Germinal center (tissue), 1 donor: ENCODE data around the gene NPPA.

Source experiments
- DNase-seq: peaks from one replicate; pipeline ENCODE4 v3.0.0; 2012; ENCODE audit warnings: mixed read lengths, low spot score

NPPA gene

DNA sequence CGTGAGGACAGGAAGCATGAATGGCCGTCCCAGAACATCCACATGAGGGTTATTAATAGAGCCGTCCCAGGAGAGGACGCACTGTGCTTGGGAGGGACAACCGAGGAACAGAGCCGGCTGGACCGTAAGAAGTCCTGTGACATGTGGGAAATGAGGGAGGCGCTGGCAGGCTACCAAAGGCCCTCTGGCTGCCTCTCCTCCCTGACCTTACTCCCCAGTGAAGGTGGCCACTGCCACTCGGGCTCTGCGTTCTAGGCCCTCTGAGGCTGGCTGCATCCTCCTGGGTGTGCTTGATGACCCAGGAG, 26.6 kb upstream of the NPPA start:
- no peak for DNase-seq

DNA sequence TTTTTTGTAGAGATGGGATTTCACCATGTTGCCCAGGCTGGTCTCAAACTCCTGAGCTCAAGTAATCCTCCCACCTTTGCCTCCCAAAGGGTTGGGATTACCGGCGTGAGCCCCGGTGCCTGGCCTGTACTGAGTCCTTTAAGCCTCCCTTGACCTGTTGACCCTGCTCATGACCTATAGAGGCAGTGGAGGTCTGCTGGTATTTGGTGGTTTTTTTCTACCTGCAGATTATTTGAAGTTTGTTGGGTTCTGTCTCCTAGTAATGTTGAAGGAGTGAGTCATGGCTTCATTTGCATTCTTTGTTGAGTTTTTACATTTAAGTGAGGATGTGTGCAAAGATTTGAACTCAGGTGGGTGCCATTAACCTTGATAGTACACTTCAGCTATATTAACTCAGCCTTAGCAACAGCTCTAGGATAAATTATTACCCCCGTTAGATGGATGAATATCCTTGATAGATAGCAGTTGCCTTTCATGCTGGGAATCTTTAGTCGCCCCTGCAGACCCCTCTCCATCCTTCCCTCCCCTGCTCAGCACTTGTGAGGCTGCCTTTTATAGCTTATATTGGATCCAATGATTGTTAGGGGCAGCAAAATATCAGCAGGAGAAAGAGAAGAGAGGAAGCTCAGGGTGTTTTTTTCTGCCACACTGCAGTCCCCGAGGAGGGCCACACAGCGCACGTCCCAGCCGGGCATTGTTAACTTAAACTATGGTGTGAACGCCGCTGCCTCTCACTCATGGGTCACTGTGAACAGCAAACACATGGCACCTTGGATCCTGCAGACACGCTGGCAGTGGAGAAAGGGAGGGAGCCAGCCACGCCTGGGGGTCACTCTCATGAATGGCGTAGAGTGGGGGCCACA, 26.0 kb upstream of the NPPA start:
- DNase-seq, result no peak

DNA sequence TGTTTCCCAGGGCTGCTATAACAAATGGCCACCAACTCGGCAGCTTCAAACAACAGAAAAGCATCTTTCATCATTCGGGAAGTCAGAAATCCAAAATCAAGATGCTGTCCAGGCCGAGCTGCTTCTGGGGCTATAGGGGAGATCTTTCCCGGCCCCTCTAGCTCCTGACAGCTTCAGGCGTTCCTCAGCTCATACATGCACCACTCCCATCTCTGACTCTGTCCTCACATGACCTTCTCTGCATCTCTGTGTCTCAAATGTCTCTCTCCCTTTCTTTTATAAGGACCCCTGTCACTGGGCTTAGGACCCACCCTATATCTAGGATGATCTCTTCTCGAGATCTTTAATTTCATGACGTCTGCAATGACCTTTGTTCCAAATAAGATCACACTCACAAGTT, 25.0 kb upstream of the NPPA start:
- DNase-seq, result no peak

DNA sequence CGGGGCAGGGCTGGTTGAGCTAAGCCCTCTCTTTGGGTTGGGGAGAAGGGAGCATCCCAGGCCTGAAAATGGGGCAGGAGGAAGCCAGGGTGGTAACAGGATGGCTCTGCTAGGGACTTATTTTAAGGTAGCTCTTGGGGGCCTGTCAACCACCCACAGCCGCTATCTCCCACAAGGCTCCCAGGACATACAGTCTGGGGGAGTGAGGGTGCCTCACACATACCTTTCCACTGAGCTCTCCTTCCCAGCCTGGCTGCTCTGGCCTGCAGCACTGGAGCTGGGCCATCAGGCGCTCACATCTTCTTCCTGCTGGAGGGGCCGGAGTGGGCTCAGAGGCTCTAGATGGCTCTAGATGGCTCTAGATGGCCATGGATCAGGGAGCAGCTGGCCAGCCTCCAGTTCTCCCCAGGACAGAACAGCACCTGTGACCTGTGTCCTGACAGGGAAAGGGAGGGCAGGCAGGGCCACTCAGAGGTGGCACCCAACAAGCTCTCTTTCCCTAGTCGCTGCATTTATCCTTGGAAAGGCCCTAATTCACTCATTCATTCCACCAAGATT, 22.1 kb upstream of the NPPA start:
- no peak for DNase-seq

GRCh38 chr1:11869104-11869503, 21.5 kb upstream of the NPPA start:
- no peak for DNase-seq

DNA sequence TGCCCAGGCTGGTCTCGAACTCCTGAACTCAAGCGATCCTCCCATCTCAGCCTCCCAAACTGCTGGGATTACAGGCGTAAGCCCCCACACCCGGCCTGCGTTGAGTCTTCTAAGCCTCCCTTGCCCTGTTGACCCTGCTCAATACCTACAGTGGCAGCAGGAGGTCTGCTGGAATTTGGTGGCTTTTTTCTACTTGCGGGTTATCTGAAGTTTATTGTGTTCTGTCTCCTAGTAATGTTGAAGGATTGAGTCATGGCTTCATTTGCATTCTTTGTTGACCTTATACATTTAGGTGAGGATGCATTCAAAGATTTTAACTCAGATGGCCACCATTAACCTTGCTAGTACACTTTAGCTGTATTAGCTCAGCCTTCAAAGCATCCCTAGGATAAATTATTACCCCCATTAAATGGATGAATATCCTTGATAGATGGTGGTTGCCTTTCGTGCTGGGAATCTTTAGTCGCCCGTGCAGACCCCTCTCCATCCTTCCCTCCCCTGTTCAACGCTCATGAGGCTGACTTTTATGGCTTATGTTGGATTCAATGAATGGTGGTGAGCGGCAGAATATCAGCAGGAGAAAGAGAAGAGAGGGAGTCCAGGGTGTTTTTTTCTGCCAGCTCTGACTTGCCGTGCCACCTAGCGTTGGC, 20.9 kb upstream of the NPPA start:
- DNase-seq, result no peak

DNA sequence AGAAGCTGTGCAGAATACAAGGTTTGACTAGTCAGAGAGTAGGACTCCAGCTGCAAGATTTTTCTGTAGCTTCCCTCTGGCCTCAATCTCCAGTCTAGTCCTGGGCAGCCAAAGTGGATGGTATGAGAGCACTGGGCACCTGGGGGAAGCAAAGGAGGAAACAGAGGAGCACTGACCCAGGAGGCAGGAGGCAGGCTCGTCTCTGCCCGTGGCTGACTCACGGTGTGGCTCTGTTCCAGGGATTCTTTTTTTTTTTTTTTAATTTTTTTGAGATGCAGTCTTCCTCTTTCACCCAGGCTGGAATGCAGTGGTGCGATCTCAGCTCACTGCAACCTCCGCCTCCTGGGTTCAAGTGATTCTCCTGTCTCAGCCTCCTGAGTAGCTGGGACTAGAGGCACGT, 15.3 kb upstream of the NPPA start:
- DNase-seq, result no peak

- no peak for DNase-seq
Observed at GRCh38 chr1:11860587-11860986, 13.0 kb upstream of the NPPA start.

- no peak for DNase-seq
Observed at GRCh38 chr1:11860083-11860482, 12.5 kb upstream of the NPPA start.

DNA sequence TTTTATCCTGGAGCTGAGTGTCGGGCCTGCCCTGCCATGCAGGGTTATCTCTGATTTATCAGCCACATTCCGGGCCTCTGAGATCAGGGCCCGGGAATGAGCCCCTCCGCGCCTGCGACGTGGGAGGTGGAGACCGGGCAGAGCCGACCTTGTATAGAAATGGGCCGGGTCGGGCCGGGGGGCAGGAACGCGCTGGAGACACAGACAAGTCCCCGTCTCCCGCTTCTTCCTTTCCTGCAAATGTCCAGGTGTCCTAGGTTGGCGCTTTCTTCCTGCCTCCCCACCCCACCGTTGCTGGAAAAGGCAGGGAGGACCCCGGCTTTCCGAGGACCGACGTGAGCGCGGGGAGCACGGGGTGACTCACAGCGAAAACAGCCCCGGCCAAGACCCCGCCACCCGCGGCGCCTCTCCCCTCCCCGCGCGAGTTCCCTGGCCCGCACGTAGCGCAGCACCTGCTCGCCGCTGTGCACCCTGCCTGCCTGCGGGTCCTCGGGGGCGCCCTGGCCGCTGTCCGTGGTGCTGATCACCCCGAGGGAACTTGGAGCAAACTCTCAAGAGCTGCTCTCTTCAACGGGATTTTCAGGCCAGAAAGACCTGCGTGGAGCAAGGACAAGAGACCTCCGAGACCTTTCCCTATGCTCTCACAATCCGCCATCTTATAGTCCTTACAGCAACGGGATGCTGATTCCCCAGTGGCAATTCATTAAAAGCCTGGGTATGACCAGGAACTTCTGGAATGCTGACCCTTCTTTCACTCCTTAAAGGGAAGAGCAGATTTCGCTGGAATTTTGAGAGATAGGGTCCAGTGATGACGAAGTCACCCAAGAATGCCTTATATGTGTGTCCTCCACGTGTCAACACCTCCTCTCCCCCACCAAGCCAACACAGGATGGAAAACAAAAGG, 11.6 kb upstream of the NPPA start:
- DNase-seq, result peak; percentile 86

DNA sequence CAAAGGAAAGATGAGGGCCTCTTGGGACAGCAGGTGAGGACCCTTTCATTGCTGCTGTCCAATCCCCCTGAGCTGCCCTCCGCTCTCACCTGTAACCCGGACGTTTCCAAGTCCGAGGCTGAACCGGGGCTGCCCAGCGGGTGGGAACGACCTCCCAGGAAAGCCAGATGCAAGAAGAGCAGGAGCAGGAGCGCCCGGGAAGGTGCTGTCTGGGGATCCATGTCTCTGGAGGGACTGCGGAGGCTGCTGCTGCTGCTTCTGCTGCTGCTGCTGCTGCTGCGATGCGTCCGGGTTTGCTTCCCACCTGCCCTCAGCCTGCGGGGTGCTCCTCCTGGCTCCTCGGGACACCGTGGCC, 11.0 kb upstream of the NPPA start, which contains the start of gene NPPB:
Gene NPPB (minus strand): TSS at position 333 of the 355 bp plus-strand sequence. CDS start 112 bp downstream, at position 221.
- no peak for DNase-seq

GRCh38 chr1:11858158-11858557, 10.6 kb upstream of the NPPA start:
- DNase-seq, result no peak

DNA sequence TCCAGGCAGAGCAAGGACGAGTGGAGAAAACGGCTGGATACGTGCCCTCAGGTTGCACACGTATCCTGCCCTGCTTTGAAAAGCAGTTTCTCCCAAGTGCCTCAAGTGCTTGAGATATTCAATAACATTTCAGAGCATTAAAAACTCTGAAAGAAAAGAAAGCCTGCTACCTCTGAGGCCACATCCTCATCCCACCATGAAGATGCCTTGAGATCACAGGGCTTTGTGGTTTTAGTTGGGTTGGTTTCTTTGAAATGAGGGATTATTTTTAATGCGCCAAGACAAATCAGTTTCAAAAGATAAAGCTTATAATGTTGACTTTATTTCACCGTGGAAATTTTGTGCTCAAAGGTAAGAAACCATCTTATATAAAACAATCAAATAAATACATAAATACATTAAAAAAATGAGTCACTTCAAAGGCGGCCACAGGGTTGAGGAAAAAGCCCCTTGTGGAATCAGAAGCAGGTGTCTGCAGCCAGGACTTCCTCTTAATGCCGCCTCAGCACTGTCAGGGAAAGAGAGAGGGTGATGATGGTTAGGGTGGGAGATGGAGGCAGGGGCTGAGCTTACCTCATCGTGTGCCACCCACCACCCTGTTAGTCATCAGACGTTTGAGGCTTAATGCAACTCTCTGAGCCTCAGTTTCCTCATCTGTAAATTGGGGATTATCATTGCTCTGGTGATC, 9.7 kb upstream of the NPPA start:
- no peak for DNase-seq

GRCh38 chr1:11856698-11857097, 9.1 kb upstream of the NPPA start:
- no peak for DNase-seq

DNA sequence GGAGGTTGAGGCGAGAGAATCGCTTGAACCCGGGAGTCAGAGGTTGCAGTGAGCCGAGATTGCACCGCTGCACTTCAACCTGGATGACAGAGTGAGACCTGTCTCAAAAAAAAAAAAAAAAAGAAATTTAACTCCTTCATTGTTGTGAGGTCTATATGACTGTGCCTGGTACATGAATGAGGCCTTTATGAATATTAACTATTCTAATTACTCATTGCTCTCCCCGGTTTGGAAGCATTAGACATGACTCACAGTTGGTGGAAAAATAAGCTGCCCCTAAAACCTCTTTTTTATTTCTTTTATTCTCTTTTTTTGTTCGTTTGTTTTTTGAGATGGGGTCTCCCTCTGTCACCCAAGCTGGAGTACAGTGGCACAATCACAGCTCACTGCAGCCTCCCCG, 7.8 kb upstream of the NPPA start:
- DNase-seq, result no peak

DNA sequence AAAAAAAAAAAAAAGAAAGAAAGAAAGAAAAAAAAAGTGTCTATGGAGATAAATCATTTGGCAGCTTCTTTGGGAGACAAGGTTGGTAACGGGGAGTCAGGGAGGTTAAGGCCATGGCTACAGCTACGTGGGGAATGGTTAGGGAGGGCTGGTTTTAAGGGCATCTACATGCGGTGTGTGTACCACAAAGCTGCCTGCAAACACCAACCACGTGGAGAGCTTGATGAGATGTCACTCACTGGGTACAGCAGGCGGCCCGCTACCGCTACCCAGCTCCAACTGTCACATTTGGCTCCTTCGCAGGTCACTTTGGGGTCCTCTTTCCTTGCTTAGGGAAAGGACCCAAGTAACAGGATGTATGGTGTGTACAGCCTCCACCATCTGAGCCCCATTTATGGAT, 6.9 kb upstream of the NPPA start:
- DNase-seq, result no peak

GRCh38 chr1:11851180-11851579, 3.6 kb upstream of the NPPA start:
- no peak for DNase-seq

DNA sequence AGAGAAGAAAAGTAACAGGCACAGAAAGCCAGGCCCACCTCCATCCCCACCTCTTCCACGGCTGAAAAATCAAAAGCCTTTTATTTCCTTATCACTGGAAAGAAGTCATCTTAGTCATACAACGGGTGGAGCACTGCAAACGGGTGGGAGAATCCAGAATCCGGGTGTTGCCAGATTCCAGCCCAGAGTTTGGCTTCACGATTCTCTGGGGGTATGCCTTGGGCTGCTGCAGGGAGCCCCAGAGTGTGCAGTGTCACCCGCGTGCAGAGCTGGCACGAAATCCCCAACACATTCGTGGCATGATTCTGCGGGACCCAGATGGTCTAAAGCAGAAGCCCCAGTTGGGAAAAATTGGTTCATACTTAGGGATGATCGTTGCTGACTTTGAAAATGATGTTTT, 2.6 kb upstream of the NPPA start:
- DNase-seq, result no peak

- DNase-seq, result no peak
Observed at GRCh38 chr1:11848373-11848700, 754 bp upstream of the NPPA start.

DNA sequence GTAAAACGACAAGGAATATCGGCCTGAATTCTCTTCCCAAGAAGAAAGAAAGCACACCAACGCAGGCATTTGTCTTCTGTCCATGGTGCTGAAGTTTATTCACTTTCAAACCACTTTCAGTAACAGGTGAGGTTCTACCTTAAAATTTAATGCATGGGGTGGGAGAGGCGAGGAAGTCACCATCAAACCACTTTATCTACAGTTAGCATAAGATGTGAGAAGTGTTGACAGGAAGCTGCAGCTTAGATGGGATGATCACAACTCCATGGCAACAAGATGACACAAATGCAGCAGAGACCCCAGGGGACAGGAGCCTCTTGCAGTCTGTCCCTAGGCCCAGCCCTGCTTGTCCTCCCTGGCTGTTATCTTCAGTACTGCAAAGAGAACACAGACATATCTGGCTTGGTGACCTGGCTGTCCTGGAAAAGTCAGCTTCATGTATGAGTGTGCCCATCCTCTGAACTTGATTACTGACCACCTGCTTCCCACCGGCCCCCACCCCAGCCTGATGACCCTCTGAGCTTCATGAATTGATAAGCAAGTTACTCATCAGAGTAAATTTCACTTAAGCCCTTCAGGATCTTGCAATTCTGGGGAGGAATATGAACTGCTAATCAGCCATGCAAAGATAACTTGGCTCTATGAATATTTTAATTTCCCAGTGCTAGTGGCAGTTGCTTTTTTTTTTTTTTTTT, 1.8 kb downstream of the NPPA start:
- peak; percentile 19 for DNase-seq
